ENCODE measurements around the gene SPSB1. TPM values are rescaled to one million over a fixed set of nuclear protein-coding genes. Genes with fewer than 3 reads are reported as not detected.

Gene SPSB1
- total and polyA plus RNA-seq, 10 of the 15 experiments (the other 5 are each of a cell fraction or from before 2014, with no cell fraction given): 0.02 to 2.0 (median 0.90) TPM; not detected in 1

DNA sequence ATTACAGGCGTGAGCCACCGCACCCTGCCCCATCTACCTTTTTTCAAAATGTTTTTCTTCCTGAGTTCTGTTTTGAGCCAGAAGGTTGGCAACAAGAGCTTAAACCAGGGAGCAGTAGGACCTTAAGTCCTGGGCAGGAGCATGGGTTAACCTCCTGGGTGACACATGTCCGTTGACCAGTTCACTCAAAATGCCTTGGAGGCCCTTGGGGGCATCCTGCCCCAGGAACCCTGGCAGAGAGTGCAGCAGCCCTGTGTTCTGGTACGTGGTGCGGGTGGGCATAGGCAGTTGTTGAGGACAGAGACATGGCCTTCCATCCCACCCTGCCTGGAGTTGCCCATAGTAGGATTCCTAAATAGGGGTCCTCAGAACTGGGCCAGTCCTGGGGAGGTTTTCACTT, 46.5 kb upstream of the SPSB1 start:
- no peaks in the 10 kb centered on the region for H3K79me2 ChIP-seq (ENCODE audit: control insufficient read depth, insufficient read depth, low read length)
- no peaks in the 10 kb centered on the region for H3K4me1 ChIP-seq (ENCODE audit: control insufficient read depth, insufficient read depth, low read length)
- RAD21 ChIA-PET (ENCODE audit: unreplicated experiment): no interaction called here
- intact Hi-C loops (cut with micrococcal nuclease; ENCODE audit: unreplicated experiment) (no loop called here), in situ Hi-C loops (cut with MboI) (no loop called here)
- H3K4me3 ChIP-seq: no peak overlapping the region
- no peaks in the 10 kb centered on the region for H4K20me1 ChIP-seq (ENCODE audit: control insufficient read depth, insufficient read depth)
- POLR2A ChIA-PET: interaction anchor here (0.7 kb wide), 1 partner anchor 28 kb away, joined by 7 read pairs; no protein-coding TSS in a partner anchor
- SMC1A ChIA-PET (ENCODE audit: uncharacterized antibody, unreplicated experiment): no interaction called here
- H3K4me2 ChIP-seq (ENCODE audit: control insufficient read depth, insufficient read depth): no peak overlapping the region
- WGBS (ENCODE audit: insufficient coverage, insufficient replicate concordance, low lambda C conversion rate, missing lambda C conversion rate): 97% methylated on average over 5 of the region's 5 CpGs
- no peak for ATAC-seq
- FAIRE-seq: no peak
- no peak overlapping the region for H3K27ac ChIP-seq (ENCODE audit: control insufficient read depth, insufficient read depth)
- BruUV-seq (replicated peaks): no TSS peak
- H2AFZ ChIP-seq (ENCODE audit: control insufficient read depth, low read depth, low read length): no peak overlapping the region
- no peak overlapping the region for H3K9ac ChIP-seq (ENCODE audit: control insufficient read depth, insufficient read depth, low read length)
- TF ChIP-seq, protein P1, sequence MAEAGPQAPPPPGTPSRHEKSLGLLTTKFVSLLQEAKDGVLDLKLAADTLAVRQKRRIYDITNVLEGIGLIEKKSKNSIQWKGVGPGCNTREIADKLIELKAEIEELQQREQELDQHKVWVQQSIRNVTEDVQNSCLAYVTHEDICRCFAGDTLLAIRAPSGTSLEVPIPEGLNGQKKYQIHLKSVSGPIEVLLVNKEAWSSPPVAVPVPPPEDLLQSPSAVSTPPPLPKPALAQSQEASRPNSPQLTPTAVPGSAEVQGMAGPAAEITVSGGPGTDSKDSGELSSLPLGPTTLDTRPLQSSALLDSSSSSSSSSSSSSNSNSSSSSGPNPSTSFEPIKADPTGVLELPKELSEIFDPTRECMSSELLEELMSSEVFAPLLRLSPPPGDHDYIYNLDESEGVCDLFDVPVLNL (IDR thresholded peaks at IDR 0.05; ENCODE audit: low read depth, low read length): no peak
- no peak for TF ChIP-seq STAT3 (IDR thresholded peaks at IDR 0.05; ENCODE audit: low read depth, low read length)
- TF ChIP-seq ZSCAN29 (IDR thresholded peaks at IDR 0.05): no peak
- TF ChIP-seq ZNF274 (IDR thresholded peaks at IDR 0.05; ENCODE audit: insufficient read depth, insufficient read length): no peak
- TF ChIP-seq CREM (IDR thresholded peaks at IDR 0.05; ENCODE audit: low read depth): no peak
- TF ChIP-seq, protein P2, sequence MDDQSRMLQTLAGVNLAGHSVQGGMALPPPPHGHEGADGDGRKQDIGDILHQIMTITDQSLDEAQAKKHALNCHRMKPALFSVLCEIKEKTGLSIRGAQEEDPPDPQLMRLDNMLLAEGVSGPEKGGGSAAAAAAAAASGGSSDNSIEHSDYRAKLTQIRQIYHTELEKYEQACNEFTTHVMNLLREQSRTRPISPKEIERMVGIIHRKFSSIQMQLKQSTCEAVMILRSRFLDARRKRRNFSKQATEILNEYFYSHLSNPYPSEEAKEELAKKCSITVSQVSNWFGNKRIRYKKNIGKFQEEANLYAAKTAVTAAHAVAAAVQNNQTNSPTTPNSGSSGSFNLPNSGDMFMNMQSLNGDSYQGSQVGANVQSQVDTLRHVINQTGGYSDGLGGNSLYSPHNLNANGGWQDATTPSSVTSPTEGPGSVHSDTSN (IDR thresholded peaks at IDR 0.05; ENCODE audit: insufficient replicate concordance, low read depth, low read length): no peak
- TF ChIP-seq, protein P3, sequence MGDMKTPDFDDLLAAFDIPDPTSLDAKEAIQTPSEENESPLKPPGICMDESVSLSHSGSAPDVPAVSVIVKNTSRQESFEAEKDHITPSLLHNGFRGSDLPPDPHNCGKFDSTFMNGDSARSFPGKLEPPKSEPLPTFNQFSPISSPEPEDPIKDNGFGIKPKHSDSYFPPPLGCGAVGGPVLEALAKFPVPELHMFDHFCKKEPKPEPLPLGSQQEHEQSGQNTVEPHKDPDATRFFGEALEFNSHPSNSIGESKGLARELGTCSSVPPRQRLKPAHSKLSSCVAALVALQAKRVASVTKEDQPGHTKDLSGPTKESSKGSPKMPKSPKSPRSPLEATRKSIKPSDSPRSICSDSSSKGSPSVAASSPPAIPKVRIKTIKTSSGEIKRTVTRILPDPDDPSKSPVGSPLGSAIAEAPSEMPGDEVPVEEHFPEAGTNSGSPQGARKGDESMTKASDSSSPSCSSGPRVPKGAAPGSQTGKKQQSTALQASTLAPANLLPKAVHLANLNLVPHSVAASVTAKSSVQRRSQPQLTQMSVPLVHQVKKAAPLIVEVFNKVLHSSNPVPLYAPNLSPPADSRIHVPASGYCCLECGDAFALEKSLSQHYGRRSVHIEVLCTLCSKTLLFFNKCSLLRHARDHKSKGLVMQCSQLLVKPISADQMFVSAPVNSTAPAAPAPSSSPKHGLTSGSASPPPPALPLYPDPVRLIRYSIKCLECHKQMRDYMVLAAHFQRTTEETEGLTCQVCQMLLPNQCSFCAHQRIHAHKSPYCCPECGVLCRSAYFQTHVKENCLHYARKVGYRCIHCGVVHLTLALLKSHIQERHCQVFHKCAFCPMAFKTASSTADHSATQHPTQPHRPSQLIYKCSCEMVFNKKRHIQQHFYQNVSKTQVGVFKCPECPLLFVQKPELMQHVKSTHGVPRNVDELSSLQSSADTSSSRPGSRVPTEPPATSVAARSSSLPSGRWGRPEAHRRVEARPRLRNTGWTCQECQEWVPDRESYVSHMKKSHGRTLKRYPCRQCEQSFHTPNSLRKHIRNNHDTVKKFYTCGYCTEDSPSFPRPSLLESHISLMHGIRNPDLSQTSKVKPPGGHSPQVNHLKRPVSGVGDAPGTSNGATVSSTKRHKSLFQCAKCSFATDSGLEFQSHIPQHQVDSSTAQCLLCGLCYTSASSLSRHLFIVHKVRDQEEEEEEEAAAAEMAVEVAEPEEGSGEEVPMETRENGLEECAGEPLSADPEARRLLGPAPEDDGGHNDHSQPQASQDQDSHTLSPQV (IDR thresholded peaks at IDR 0.05): no peak
- TF ChIP-seq ASH2L (IDR thresholded peaks at IDR 0.05; ENCODE audit: borderline replicate concordance, low read depth): no peak
- TF ChIP-seq, protein P4, sequence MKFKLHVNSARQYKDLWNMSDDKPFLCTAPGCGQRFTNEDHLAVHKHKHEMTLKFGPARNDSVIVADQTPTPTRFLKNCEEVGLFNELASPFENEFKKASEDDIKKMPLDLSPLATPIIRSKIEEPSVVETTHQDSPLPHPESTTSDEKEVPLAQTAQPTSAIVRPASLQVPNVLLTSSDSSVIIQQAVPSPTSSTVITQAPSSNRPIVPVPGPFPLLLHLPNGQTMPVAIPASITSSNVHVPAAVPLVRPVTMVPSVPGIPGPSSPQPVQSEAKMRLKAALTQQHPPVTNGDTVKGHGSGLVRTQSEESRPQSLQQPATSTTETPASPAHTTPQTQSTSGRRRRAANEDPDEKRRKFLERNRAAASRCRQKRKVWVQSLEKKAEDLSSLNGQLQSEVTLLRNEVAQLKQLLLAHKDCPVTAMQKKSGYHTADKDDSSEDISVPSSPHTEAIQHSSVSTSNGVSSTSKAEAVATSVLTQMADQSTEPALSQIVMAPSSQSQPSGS (IDR thresholded peaks at IDR 0.05; ENCODE audit: low read length): no peak
- TF ChIP-seq SMAD5 (IDR thresholded peaks at IDR 0.05; ENCODE audit: low read depth): no peak
- TF ChIP-seq, protein P5, sequence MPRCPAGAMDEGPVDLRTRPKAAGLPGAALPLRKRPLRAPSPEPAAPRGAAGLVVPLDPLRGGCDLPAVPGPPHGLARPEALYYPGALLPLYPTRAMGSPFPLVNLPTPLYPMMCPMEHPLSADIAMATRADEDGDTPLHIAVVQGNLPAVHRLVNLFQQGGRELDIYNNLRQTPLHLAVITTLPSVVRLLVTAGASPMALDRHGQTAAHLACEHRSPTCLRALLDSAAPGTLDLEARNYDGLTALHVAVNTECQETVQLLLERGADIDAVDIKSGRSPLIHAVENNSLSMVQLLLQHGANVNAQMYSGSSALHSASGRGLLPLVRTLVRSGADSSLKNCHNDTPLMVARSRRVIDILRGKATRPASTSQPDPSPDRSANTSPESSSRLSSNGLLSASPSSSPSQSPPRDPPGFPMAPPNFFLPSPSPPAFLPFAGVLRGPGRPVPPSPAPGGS (IDR thresholded peaks at IDR 0.05; ENCODE audit: borderline replicate concordance, insufficient read depth, low read depth, low read length, poor library complexity, severe bottlenecking): no peak
- TF ChIP-seq YY1 (IDR thresholded peaks at IDR 0.05; ENCODE audit: low read depth, low read length): no peak
- no peak for TF ChIP-seq SRF (IDR thresholded peaks at IDR 0.05; ENCODE audit: low read depth in 2 of 2, low read length in 2 of 2)
- no peaks in the 10 kb centered on the region for H3K9me3 ChIP-seq (replicated peaks; ENCODE audit: control insufficient read depth, insufficient read depth, low read length)
- no peaks in the 10 kb centered on the region; a peak in 1 of 4 replicates for H3K36me3 ChIP-seq (ENCODE audit: control insufficient read depth in 2 of 2, insufficient read depth in 2 of 2, low read length in 1 of 2)
- no peaks in the 10 kb centered on the region for H3K27me3 ChIP-seq (replicated peaks in 1 of 2; ENCODE audit: control insufficient read depth in 2 of 2, insufficient read depth in 2 of 2, low read length in 1 of 2)
- no peak for DNase-seq (ENCODE audit: low read depth, low spot score)
- CTCF ChIA-PET: interaction anchor here (1.2 to 1.7 kb wide), 2 partner anchors 20 to 136 kb away, joined by 3 to 4 read pairs; no protein-coding TSS in a partner anchor

All from GM12878 (cell line).